HG03520 (cell line): ENCODE measurements around the gene C22orf42.
"Not testable (repeated sequence)": the region's sequence is repeated elsewhere in the genome, so short reads cannot be mapped to it uniquely, and the experiment has no call there.

Experiments
- ATAC-seq: cut with Tn5 transposase; IDR thresholded peaks from one replicate; pipeline ENCODE4 v1.9.1; 2021; ENCODE audit warnings: mild to moderate bottlenecking, moderate library complexity; ENCODE audit not compliant: unreplicated experiment

C22orf42 gene

DNA sequence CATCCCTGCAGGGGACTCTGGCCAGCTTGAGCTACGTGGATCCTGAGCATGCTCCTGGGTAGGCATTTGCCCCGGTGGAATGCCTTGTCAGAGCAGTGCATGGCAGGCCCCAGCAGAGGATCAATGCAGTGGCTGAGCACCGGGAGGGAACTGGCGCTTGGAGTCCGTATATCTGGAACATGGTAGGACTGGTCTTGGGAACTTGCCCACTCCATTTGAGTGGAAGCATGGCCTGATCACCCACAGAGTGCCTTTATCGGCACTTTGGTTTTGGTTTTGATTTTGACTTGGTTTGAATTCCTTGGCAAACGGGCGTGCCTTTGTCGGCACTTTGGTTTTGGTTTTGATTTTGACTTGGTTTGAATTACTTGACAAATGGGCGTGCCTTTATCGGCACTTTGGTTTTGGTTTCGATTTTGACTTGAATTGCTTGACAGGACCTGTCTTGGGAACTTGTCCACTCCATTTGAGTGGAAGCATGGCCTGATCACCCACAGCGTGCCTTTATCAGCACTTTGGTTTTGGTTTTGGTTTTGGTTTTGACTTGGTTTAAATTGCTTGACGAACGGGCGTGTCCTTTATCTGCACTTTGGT is 21.3 kb downstream of the C22orf42 start:
- not testable (repeated sequence) for ATAC-seq

DNA sequence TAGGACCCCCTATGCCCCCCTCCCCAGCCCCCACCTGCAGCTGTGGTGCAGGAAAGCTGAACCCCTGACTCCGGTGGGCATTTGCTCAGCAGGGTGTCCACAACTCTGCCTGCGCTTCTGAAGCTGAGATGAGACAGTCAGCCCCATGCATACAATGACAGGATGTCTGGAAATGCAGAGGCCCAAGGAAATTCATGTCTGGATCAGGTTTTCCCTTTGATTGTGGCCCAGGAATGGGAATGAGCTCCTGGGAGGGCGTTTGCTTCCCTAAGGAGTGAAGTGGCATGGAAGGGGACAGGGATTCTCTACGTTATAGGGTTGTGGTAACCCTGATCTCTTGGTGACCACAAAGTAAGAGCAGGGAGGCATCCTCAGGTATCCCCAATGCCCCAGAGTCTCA is 22.2 kb downstream of the C22orf42 start:
- not testable (repeated sequence) for ATAC-seq

DNA sequence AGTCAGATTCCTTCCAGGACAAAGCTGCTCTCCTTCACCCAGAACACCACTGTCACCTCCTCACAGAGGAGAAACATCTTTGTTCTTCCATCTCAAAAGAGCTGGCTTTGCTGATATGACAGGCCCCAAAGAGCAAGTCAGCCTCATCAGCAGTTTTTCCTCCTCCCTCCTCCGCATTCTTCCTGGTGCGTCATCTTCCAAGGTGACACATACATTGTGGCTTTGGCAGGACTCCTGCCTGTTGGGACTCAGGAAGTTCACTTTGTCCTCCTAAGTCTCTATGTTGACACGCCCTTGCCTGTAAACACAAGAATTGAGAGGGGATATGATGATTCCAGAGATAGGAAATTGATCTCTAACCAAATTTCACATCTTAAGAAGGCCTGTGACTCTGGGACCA is 23.1 kb downstream of the C22orf42 start:
- ATAC-seq: not testable (repeated sequence)

DNA sequence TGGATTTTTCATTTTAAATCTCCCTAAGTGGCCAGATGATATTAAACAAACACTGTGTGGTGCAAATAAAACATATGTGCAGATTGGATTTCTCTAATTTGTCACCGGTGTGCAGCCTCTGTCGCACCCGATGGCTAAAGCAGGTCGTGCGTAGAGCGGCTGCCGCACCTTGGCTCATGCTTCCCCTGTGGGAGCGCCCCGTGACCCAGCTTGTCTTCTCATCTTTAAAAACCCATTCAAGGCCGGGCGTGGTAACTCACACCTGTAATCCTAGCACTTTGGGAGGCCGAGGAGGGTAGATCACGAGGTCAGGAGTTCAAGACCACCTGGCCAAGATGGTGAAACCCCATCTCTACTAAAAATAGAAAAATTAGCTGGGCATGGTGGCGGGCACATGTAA is 24.3 kb downstream of the C22orf42 start:
- not testable (repeated sequence) for ATAC-seq

DNA sequence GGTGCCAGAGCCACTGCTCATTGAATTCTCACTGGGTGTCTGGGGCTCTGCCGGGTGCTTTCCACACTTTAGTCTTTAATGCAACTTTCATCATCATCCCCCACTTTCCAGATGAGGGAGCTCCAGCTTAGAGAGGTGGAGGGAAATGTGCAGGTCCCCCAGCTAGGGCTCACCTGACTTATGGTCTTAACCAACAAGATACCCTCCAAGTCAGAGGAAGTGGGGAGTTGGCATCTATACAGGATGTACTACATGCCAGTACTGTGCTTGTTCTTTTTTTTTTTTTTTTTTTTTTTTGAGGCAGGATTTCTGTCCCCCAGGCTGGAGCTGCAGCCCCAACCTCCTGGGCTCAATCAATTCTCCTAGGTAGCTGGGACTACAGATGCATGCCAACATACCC is 26.3 kb downstream of the C22orf42 start:
- no peak for ATAC-seq

DNA sequence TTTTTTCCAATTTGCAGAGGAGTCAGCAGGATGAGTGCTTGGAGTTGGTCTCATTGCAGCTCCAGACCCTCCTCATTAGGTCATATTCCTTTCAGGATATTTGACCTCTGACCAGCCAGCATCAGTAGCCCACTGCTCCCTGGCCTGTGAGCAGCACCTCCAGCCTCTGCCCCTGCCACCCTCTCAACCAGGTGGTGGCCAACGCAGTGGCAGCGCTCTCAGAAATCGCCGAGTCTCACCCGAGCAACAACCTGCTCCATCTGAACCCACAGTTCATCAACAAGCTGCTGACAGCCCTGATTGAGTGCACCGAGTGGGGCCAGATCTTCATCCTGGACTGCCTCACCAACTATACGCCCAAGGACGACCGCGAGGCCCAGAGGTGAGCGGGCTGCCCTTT is 27.0 kb downstream of the C22orf42 start:
- ATAC-seq: no peak

DNA sequence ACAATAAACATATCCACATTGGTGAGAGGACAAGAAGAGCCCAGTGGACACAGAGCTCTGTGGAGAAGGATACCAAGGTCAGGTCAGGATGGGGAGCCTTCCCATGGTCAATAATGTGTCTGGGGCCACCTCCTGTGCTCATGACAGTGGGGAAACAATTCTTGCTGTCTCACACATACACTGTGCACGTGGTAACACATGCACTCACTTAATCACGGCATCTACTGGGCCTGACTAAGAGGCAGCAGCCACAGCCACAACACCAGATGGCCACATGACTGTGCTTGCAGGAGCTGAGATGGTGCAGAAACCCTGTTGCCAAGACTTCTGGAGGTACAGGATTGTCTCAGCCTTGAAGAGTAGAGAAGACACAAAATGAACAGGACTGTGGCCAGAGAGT is 28.6 kb downstream of the C22orf42 start:
- no peak for ATAC-seq

DNA sequence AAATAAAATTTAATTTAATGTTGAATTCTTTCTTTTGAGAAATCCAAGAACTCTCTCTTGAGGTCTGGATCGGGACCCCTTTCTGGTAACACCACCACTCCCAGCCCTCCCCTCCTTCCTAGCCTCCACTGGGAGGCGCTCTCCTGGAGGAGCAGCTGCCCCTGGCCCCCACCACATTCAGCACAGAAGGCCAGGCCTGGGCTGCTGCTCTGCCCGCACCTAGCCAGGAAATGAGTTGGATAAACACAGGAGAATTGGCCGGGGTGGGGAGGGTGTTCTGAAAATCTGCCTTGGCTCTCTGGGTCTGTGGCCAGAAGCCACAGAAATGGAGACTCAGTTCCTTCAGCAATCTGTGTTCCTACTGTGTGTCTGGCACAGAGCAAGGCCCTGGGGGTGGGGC is 31.2 kb downstream of the C22orf42 start:
- no peak for ATAC-seq

DNA sequence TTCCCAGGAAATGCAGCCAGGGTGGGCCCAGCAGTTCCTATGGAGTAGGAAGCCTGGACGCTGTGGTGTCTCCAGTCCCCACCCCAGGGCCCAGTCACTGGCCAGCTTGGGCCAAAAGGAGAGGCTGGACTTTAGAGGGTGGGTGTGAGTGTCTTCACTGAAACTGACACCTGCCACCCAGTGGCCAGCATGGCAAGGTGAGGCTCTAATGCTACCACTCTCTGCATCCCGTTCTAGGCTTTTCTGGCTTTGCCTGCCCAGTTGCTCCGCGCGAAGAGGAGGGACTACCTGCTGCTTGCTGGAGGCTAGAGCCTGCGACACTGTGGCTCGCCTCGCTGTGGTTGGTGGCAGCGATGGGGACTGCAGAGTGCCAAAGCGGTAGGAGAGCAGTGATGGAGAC is 35.4 kb downstream of the C22orf42 start:
- no peak for ATAC-seq

DNA sequence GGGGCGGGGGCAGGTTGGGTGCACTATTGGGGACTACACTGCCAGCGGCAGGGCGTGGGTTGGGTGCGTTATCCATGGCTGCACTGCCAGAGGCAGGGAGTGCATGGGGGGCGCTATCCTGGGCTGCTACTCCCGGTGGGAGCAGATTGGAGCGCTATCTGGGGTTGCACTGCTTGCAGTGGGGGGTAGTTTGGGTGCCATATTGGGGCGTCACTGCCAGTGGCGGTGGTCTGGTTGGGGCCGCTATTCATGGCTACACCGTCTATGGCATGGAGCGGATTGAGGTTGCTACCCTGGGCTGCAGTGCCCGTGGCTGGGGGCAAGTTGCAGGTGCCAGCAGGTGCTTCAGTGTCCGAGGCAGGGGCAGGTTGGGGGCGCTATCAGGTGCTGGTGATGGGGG is 36.2 kb downstream of the C22orf42 start:
- ATAC-seq: no peak

DNA sequence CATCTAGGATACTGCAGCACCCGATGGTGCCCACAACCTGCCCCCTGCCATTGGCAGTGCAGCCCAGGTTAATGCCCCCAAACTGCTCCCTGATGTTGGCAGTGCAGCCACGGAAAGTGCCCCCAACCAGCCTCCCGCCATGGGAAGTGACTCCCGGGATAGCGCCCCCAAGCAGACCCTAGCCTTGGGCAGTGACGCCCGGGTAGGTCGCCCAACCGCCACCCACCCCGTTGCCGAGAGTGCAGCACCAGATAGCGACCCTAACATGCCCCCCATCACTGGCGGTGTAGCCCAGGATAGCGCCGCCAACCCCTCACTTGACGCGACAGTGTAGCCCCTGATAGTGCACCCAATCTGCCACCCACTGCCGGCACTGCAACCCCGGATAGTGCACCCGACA is 38.5 kb downstream of the C22orf42 start:
- no peak for ATAC-seq

DNA sequence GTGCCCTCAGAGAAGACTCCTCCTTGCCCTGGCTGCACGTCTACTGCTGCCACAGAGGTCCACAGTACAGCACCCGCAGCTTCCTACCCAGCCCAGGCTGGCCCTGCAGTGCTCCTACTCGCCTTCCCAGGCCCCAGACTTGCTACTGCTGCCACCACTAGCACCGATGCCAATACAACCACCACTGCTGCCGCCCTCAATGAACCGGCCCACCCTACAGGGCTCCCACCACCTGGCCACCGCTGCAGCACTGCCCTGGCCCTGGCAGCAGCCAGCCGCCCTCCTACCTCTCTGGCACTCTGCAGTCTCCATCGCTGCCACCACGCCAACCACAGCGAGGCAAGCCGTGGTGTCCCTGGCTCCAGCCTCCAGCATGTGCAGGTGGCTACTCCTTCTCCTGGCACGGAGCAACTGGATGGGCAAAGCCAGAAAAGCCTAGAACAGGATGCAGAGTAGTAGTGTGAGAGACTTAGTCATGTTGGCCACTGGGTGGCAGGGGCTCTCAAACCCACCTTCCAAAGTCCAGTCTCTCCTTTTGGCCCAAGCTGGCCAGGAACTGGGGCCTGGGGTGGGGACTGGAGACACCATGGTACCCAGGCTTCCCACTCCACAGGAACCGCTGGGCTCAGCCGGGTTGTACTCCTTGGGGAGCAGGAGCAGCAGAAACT is 39.4 kb downstream of the C22orf42 start:
- ATAC-seq: no peak

DNA sequence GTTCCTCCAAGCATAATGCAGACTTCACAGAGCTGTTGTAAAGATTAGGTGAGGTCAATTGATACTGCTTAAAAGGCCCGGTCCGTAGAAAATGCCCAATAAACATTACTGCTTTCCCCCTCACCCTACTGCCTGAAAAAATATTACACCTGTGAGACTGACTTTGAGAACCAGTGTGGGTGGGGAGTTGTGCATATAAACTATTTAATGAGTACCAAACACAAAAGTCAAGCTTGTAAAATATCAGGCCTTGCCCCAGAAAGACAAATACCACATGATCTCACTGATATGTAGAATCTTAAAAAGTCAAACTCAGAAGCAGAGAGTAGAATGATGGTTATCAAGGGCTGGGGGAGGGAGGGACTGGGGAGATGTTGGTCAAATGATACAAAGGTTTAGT is 46.7 kb downstream of the C22orf42 start:
- ATAC-seq: no peak

DNA sequence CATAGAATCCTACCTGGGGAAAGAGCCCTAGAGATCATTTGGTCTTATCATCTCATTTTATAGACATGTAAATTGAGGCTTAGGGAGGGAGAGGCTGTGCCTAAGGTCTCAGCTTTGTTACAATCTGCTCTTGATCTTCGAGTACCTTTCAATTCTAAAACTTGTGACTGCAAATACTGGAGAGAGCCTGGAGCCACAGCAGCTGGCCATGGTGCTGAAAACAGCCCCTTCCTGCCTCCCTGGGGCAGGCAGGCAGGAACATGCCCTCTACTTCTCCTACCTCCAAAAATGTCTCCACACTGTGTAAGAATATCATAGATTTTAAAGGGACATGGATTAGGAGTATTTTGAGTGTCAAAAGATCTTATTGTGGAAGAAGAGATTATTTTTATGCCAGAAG is 52.2 kb downstream of the C22orf42 start:
- no peak for ATAC-seq

DNA sequence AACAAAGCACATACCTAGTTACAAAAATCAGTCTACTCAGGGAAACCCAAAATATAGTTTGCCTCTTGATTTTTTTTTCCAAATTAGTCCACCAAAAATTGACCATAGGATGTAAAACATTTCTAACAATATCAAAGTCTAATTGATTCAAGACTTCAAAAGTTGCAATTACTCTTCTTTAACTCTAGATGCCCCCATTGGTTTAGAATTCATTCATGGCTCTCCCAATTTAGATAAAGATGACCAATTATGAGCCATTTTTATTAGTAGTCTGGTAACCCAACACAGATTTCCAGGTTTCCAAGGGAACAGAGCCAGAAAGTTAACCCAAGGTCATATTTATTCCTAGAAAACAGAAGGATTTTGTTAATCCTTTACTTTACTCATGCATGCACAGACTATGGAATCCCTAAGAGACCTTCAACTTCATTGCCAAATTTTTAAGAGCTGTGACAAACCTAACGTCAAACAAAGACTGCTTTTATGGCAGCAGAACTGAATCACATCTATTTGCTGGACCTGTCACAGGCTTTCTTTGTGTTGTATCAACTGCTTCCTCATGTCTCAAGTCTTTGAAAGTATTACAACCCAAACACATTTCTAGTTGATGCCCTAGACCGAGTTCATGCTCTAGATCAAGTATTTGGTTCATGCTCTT is 55.3 kb downstream of the C22orf42 start:
- ATAC-seq: no peak

DNA sequence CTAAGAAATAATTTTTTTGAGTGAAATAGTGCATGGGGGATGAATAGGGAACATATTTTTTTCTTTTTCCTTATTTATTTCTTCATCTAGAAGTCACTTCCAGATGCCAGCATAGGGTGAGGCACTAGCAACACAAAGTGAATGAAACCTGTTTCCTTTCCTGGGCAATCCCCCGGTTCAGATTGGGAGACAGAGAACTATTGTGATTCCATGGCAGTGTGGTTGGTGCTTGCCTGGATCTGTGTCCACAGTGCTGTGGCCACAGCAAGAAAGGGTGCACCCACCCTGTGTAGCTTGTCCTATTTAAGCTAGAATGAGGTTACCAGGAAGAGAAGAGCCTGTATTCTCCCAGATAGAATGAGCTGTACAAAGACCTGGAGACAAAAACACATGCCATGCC is 58.4 kb downstream of the C22orf42 start:
- no peak for ATAC-seq
